IPS-15b (cell line): ENCODE data around the gene NSFL1C.

Source experiments
- H3K27me3 ChIP-seq: one replicate; pipeline ENCODE4 v1.6.1; 2013; ENCODE audit warnings: low read length; ENCODE audit not compliant: control insufficient read depth, insufficient read depth
- H3K36me3 ChIP-seq: one replicate; pipeline ENCODE4 v1.6.1; 2013; ENCODE audit warnings: low read length; ENCODE audit not compliant: control insufficient read depth, insufficient read depth
- H3K4me1 ChIP-seq: one replicate; pipeline ENCODE4 v1.6.1; 2013; ENCODE audit warnings: mild to moderate bottlenecking, low read length; ENCODE audit not compliant: control insufficient read depth, insufficient read depth
- H3K4me3 ChIP-seq: one replicate; pipeline ENCODE4 v1.5.1; 2013; ENCODE audit warnings: low read depth, low read length
- H3K9ac ChIP-seq: one replicate; pipeline ENCODE4 v1.6.1; 2013; ENCODE audit warnings: low read depth, mild to moderate bottlenecking, low read length
- H3K9me3 ChIP-seq: one replicate; pipeline ENCODE4 v1.6.1; 2013; ENCODE audit warnings: mild to moderate bottlenecking, low read length; ENCODE audit not compliant: control insufficient read depth, insufficient read depth

Gene NSFL1C

DNA sequence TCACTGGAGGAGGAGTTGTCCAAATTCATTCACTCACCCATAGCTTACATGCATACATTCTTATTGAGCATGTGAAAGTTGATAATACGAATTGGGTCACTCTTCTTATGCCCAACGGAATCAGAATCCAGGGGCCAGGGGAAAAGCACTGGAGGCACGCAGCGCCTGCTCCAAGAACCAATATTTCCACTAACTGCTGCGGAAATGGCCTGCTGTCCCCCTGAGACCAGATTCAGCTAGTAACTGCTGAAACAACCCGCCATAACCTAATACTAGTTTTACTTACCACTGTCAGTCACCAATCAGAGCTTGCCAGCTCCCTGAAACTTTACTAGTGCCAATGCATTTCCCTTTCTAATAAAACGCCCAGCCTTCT is 73.2 kb downstream of the NSFL1C start:
- H3K36me3 ChIP-seq, result no peaks in the 10 kb centered on the region
- H3K4me3 ChIP-seq, result peak overlapping the region; percentile 85
- H3K27me3 ChIP-seq, result peaks cover 12% of the 10 kb centered on the region
- H3K9me3 ChIP-seq, result no peaks in the 10 kb centered on the region
- H3K4me1 ChIP-seq, result peaks cover 10% of the 10 kb centered on the region
- no peak overlapping the region for H3K9ac ChIP-seq

DNA sequence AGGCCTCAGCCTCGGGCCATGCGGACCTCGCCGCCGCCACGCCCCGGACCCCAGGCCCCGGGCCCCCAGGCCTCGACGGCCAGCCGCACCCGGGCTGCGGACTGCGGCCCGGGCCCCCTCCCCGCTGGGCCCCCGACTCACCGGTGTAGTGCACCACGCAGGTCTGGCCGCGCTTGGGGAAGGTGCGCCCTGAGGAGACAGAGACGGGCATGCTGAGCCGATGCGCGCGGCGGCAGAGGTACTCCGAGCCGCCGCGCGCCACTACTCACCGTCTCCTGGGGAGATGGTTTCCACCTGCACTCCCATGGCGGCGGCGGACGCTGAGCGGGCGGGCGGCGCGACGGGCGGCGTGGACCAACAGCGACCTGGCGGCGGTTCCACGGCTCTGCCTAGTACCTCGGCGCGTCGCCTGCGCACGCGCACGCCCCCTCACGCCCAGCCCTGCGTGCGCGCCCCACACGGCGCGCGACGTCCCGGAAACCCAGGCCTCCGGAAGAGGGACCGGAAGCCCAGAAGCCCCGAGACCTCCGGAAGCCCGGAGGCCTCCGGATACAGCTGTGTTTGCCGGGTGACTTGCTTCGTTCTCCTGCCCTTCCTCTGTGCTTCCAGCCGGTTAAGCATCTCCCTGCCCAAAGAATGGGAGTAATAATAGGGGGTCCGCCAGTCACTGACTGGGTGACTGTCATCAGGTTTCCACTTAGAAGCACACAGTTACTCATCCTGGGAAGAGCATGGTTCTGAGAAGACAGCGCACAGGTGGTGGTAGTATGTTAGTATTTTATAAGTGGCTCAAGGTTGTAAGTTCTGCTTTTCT is 73.7 kb downstream of the NSFL1C start, which contains the start of gene FKBP1A:
FKBP1A (minus strand) TSS at position 362 of the 814 bp plus-strand sequence; CDS start at position 306, 56 bp downstream.
- H3K36me3 ChIP-seq, result no peaks in the 10 kb centered on the region
- no peaks in the 10 kb centered on the region for H3K9me3 ChIP-seq
- peaks cover 12% of the 10 kb centered on the region for H3K27me3 ChIP-seq
- H3K4me1 ChIP-seq, result peaks cover 13% of the 10 kb centered on the region
- peak within 1 kb of the TSS; percentile 85 for H3K4me3 ChIP-seq
- H3K9ac ChIP-seq, result peak within 1 kb of the TSS; percentile 71

DNA sequence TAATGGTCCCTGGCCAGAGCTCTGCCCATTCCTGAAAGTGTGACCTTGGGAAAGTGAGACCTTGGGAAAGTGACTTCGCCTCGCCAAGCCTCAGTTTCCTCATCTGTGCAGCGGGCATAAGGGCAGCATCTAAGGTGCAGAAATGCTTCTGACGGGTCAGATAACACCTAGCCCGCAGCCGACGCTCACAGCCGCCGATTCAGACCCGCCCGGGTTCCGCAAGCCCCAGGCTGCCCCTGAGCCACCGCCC is 74.3 kb downstream of the NSFL1C start:
- peak overlapping the region; percentile 71 for H3K9ac ChIP-seq

More for the DNA sequence above, 74.3 kb downstream of the NSFL1C start:
- Histone ChIP-seq H3K4me3 (peak overlapping the region; percentile 85), H3K4me1 (peaks cover 13% of the 10 kb centered on the region), H3K9me3 (no peaks in the 10 kb centered on the region), H3K27me3 (peaks cover 12% of the 10 kb centered on the region), H3K36me3 (no peaks in the 10 kb centered on the region)
